ENCODE data around the gene PPIP5K2.

GRCh38 chr5:103119765-103120606 lies at the start of gene PPIP5K2, which contains the start of gene GIN1:
- no peak for TF ChIP-seq CTCF (IDR thresholded peaks at IDR 0.05)
- peak; percentile 61 for TF ChIP-seq POLR2A (IDR thresholded peaks at IDR 0.05)

Measured in right lobe of liver (tissue), 4 donors.